HG02610 (cell line): ENCODE measurements around the gene C13orf46.

Experiments
- ATAC-seq: cut with Tn5 transposase; IDR thresholded peaks from one replicate; pipeline ENCODE4 v1.9.1; 2021; ENCODE audit warnings: mild to moderate bottlenecking, moderate library complexity; ENCODE audit not compliant: unreplicated experiment

C13orf46 gene

DNA sequence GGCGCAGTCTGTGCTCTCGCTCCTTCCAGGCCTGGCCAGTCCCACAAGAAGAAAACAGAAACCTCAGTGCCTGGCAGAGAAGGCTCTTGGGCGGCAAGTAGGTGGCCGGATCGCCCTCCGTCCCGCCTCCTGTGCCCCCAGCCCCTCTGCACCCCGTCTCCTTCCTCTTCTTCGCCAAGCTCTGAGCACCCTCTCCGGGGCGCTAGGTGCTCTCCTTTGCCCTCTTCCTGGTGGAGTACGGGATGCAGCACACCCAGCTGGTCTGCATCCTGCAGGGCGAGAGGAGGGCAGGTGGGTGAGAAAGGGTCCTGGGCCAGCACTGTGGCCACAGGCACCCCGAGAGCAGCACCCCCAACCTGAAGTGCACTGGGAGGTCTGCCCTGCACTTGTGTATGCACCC is 17.3 kb downstream of the C13orf46 start:
- ATAC-seq: no peak

DNA sequence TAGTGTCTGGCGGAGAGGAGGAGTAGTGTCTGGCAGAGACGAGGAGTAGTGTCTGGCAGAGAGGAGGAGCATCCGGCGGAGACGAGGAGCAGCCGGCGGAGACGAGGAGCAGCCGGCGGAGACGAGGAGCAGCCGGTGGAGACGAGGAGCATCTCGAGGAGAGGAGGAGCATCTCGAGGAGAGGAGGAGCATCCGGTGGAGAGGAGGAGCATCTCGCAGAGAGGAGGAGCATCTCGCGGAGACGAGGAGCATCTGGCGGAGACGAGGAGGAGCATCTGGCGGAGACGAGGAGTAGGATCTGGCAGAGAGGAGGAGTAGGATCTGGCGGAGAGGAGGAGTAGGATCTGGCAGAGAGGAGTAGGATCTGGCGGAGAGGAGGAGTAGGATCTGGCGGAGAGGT is 18.2 kb downstream of the C13orf46 start:
- ATAC-seq: no peak

DNA sequence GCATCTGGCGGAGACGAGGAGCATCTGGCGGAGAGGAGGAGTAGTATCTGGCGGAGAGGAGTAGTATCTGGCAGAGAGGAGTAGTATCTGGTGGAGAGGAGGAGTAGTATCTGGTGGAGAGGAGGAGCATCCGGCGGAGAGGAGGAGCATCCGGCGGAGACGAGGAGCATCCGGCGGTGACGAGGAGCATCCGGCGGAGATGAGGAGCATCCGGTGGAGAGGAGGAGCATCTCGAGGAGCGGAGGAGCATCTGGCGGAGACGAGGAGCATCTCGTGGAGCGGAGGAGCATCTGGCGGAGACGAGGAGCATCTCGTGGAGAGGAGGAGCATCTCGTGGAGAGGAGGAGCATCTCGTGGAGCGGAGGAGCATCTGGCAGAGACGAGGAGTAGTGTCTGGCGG is 18.6 kb downstream of the C13orf46 start:
- ATAC-seq: no peak

DNA sequence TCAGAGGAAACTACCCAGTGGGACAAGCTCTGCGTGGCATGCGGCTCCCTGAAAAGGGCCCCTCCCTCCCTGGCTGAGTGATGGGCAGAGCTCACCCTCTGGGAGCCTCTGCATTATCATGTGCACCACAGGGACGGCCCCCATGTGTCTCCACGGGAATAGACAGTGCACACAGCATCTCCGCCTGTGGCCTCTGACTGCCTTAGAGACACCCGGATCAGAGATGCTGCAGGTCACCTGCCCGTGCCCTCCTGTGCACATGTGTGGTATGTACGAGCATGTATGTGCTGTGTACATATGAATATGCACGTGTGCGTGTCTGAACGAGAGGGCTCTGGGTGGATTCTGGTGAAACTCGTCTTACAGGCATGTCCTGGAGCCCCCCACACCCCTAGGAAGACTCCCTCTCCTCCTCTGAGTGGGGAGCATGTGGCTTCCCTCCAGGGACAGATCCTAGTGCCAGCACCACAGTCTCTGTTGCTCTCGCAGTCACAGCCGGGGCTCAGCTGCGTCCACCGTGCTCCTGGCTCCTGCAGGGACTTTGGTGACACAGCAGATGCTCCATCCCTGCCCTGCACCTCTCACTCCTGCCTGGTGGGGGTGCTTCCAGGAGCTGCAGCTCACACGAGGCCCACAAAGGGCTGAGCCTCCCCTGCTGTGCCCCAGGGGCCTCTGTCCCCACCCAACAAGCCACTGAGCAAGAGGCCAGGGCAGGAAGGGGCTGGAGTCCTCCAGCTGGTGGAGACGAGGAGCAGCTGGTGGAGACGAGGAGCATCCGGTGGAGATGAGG is 19.6 kb downstream of the C13orf46 start:
- no peak for ATAC-seq

DNA sequence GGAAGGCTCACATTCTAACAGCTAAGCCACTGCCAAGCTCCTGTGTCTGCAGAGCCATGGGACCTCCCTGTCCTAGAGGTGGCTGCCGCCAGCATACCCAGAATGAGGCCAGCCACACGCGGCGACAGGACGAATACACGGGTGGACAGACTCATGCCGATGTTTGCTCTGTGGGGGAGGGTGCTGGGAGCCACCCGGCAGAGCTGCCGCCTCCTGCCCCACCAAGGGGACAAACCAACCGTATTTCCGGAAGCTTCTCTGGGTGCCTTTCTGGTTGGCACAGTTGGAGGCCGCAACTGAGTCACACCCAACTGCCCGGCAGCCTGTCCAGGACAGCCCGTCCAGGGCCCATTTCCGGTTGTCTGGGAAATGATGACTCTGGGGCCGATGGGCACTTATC is 20.3 kb downstream of the C13orf46 start:
- ATAC-seq: no peak

DNA sequence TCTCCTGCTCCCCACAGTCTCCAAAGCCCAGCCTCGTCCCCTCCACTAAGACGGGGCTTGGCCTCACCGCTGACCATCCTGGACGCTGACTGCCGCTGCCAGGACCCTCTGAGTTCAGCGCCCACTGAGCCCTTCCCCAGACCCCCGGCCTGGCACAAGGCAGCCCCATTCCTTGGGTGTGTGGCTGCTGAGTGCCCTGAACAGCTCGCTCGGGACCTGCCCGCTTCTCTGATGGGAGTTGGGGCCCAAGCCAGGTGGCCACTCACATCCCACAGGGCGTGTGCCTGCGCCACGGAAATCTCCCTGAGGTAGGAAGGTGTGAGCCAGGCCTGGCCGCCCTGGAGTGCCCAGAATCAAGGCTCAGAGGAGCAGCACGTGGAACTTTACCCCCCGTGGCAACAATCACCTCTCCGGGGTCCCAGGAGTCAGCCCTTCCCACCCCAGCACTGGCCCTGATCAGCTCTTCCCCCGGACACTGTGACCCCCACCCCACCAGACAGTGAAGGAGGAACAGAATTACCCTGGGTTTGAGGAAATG is 20.8 kb downstream of the C13orf46 start:
- ATAC-seq: no peak

DNA sequence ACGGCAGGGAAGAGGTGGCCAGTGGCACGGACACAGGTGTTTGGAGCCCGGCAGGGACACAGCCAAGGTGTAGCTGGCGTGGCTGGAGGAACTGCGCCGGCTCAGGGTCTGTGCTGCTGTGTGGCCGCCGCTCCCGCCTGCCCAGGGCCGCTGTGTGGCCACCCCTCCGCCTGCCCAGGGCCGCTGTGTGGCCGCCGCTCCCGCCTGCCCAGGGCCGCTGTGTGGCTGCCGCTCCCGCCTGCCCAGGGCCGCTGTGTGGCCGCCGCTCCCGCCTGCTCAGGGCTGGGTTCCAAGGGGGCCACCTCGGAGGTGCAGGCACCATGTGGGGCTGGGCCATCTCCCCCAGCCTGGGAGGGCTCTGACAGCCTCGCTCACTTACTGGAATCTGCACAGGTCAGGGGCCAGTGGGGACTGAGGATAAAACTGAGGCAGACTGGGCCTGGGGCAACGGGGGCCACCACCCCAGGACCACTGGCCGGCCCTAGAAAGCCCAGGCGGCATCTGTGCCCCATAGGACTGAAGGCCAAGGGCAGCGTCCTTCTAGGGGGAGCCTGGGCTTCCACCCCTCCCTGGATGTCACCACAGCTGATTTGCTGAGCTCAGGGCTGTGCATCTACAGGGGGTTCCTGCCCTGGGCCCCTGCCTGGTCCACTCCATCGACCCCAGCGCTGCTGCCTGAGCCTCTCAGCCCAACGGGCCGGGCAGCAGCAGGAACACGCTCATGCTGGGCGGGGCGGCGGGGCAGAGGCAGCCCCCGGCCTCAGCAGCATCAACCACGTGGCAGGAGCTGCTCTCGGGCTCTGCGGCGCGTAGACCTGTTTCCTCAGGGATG is 21.5 kb downstream of the C13orf46 start:
- no peak for ATAC-seq

DNA sequence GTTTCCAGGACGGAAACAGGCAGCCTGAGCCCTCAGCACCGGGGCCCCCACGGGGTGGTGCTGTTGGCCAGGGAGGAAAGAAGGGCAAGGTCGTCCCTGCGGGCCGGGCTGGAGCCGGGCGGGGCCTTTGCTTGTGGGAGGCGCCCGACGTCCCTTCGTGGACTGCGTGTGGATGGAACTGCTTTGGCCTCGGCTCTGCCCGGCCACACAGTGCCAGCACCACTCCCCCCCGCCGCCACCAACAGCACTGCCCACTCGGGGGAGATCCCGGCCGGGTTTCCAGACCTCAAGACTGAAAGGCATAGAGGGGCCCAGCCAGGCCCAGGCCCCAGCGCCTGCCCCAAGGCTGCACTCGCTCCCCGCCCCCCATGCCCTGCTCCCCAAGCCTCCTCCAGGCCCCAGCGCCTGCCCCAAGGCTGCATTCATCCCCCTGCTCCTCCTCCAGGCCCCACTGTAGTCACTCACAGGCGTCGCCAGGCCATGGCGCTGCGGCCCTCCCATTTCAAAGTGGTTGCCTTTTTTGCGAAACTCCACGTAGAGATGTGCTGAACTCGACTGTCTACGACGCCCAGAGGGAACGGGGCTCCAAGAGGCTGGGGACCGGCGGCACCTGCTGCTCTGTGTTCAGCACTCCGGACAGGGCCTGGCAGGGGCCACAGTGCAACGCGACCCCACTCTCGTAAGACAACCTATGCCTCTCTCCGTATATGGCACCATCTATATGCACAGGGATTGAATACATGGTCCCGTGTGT is 22.5 kb downstream of the C13orf46 start:
- ATAC-seq: peak; percentile 59

DNA sequence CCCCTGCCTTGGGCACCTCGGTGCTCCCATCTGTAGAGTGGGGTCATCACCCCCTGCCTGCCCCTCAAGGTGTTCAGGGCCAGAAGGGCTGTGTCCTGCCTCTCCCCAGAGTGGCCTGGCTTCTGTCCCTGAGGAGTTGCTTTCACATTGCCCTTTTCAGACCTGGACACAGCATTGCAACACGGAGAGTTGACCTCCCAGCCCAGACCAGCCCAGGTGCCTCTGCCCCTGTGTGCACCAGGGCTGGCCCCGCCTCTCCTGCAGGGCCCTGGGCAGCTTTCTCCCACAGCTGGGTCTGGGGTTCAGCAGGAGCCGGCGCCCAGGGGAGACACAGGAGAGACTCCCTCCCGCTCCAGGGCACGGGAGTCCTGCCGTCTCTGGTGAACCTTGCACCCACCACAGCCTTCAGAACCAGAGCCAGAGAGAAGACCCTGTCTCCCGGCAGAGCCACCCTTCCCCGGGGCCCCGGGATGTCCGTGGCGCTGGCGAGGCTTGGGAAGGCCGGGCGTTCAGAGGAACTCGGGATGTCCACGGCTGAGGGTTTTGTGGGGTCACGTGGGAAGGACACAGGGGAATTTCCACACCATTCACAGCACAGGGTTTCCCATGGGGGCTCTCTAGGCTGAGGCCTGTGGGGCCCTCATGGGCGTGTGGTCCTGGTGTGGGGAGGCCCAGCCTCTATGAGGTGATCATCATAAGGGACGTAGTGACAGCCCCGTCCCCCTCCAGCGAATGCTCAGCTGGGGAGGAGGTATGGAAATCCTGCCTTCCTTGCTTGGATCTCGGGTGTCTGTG is 23.2 kb downstream of the C13orf46 start:
- ATAC-seq: peak; percentile 21

DNA sequence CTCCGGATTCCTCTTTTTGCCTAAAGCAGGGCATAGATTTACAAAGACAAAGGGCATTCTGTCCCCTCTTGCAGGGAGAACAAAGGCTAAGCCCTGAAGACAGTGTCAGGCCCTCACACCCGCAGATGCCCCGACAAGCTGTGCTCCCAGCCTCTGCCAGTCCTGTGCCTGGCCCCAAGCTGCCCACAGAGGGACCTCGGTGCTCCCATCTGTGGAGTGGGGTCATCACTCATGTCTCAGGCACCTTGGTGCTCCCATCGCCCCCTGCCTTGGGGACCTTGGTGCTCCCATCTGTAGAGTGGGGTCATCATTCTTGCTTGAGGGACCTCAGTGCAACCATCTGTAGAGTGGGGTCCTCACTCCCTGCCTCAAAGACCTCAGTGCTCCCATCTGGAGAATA is 24.3 kb downstream of the C13orf46 start:
- no peak for ATAC-seq

DNA sequence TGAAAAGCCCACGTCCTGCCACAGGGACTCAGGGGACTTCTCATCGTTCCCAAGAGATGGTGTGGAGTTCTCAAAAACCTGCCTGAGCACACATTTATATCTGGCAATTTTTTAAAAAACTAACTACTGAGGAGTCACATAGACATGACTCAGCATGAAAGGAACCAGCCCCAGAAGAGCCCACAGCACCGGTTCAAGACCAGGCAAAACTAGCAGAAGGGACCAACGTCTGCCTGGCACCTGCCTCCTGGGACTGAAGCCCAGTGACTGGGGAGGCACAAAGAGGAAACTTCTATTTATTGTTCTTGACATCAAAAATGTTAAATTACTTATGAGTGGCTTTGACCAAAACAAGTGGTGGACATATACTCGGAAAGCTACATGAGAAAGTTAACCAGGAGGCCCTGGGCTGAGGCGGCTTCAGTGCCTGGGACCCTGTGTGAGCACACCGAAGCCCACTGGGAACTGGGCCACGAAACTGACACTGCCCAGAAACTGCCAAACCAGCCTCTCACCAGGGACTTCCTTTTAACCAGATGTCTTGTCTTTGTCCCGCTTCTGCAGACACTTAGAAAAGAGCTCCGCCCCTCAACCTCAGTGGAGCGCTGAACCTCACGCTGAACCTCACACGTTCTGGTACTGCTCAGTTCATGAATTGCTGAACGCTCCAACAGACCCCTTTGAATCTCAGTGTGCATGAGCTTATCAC is 25.7 kb downstream of the C13orf46 start:
- no peak for ATAC-seq

DNA sequence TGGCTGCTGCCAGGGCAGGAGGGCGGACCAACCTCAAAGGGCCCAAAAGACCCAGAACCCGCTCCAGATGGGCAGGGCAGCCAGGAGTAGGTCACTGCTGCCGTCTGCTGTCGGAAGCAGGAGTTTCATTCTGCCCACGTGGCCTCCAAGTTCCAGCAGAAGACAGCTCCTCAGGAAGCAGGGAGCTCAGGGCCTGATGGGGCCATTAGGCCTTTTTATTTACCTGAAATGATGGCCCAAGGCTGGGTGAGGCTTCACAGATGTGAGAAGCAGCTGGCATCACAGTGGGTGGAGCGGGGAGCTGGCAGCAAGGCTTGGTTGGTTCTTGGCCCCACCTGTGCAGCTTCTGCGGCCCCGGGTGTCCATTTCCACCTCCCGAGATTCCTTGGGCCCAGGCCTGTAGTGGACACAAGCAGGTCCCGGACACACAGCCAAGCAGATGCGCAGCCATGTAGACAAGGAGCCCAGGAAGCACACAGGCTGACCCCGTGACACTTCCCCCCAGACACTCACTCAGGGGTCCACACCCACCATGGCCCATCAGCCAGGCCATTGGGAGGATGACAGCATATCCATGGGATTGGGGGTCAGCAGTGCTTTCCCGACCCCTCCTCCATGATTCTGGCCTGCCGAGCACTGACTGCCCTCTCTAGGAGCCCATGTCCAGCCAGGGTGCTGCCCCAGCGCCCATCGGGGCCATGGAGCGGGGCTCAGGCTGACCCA is 26.4 kb downstream of the C13orf46 start:
- no peak for ATAC-seq

DNA sequence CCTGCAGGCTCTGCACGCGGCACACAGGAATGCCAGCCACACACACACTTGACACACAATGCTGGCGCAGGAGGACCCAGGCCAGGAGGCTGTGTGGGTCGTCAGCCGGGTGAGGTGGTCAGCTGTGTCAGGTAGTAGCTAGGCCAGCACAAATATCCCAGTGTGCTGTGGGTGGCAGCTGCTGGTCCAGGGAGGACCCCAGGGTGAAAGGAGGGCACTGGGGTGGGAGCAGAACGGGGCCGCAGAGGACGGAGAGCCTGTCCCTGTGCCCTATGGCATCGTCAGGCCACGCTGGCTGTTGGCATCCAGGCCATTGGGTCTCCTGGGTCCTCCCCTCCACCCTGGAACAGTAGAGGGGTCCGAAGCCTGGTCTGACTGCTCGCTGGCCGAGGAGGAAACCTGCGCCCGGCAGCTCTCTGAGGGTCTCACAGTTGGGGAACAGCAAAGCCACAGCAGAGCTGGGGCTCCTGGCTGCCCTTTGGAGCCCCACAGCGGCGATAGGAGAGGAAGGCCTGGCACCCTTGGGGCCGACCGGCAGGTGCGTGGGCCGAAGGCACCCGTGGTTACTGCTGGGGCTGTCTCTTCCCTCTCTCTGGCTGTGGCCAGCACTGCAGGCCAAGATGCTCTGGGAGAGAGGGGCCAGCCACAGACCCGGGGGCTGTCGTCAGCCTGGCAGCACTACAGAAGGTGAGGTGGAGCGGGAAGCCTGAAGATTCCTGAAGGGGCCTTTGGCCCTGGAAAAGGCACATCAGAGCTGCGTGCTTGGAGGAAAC is 27.3 kb downstream of the C13orf46 start:
- no peak for ATAC-seq

DNA sequence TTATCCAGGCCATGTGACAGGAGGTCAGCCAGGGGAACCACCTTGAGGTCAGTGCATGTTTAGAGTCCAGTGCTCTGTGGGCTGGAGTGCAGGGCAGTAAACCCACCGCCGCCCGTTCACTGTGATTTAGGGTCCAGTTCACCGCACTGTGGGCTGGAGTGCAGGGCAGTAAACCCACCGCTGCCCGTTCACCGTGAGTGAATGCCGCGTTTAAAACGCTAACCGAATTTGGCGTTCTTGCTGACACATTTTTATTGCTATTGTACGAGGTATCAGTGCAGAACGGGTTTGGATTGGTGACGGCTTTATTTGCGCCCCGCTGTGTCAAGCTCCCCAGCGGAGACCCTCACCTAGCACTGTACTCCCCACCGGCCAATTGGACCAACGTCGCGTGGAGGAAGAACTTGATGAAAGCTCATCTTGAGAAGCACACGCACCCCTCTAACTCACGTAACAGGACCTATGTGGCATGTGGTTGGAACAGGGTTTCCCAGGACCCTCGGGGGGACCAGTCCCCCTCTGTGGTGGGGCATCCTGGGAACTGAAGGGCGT is 27.9 kb downstream of the C13orf46 start:
- ATAC-seq: no peak

DNA sequence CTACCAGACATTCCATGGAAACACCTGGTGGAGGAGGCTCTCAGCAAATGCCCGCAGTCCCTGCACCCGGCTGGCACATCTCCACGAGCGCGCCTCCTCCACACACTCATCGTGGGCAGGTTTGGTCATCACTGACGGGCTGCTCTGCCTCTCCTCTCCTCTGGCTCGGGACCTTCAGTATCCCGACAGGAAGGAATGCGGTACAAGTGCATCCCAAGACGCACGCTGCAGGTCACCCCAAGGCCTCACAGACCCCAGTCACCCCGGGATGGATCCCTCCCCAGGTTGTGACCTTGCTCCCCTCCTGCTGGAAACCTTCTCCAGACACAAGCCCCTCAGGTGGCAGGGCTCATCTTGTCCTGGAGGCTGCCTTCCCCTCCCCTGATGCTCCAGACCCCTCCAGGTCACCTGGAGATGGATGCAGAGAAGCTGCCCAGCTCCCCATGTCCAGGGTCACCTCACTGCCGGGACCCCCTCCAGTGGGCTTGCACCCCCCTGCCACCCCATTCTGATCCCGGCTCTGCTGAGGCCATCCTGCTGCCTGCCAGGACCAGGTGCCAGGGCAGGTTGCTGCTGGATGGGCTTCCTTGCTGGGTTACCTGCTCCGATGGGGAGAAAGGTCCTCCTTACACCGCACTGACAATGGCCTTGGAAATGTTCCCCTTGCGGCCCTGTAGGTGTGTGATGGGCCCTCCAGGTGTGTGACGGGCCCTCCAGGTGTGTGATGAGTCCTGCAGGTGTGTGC is 29.9 kb downstream of the C13orf46 start:
- ATAC-seq: no peak

DNA sequence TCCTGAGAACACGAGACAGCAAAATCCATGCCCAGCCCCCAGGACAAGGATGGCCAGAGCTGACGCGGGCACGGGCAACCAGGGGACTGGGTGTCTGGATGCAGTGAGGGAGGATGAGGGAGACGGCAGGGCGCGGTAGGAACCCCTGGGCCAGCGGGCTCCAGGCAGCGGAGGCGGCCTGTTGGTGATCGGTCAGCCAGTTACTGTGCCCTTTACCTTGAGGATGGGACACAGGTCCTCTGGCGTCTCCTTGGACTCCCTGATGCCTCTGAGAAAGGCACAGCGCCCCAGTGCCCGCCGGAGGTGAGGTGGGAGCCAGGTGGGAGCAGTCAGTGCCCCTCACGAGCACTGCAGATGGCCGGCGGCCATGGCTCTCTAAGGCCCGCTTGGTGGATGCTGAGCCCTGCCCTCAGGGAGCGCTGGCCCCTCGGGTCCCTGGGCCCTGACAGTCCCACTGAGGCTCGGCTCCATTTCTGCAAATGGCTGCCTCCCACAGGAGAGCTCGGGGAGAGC is 31.2 kb downstream of the C13orf46 start:
- no peak for ATAC-seq

DNA sequence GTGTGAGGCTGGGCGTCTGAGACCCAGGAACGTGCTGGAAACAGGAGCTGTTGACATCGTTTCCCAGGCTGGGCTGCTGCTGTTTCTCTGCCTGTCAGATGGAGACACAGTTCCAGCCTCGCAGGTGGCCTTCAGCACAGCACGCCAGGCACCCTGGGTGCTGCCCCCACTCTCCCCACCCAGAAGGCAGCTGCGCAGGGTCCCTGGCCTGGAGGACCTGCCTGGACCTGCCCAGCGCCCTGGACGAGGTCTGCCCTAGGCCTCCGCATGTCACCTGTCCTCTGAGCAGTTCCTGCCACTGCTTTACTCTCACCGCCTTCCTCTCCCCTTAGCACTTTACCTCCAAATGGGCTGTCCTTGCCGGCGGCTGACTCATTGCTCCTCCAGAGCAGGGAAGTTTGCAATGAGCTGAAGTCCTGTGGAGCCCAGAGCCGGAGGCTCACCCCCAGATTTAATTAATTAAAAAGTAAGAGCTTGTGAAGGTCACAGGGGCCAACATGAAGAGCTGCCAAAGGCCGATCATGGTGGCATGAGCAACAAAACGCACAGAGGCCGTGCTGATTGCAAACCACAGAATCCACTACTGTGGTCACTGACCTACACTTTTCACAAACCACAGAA is 32.2 kb downstream of the C13orf46 start:
- ATAC-seq: no peak
